Right lobe of liver (tissue), 6 donors: ENCODE measurements around the gene FABP1. TPM values are rescaled to one million over a fixed set of nuclear protein-coding genes. Genes with fewer than 3 reads are reported as not detected.

Experiments used
- ATAC-seq, 4 donors: fragments of 200-7000 bp; cut with Tn5 transposase; one replicate each; pipeline ENCODE4 v1.9.1; 2020; ENCODE audit warnings: mild to moderate bottlenecking in 4 of 4, moderate library complexity in 4 of 4
- DNase-seq, 3 donors: peaks; one replicate each; pipeline ENCODE4 v3.0.0-alpha.2; 2020
- H3K27ac ChIP-seq, 3 donors: fragments of 200-600 bp; one replicate each; pipeline ENCODE4 v1.8.0; 2022
- H3K27me3 ChIP-seq, 2 donors: fragments of 200-600 bp; one replicate each; pipeline ENCODE4 v1.8.0; 2022
- H3K36me3 ChIP-seq, 4 donors: fragments of 200-600 bp; sonication (generic) in 1 of 4; one replicate each; pipeline versions ENCODE4 v1.5.1 to v1.8.0; 2017 to 2022; ENCODE audit warnings: control low read depth in 1 of 4
- H3K4me1 ChIP-seq, 4 donors: fragments of 200-600 bp; sonication (generic) in 1 of 4; one replicate each; pipeline versions ENCODE4 v1.5.1 to v1.8.0; 2017 to 2022; ENCODE audit warnings: control low read depth in 1 of 4
- H3K4me3 ChIP-seq, 3 donors: fragments of 200-600 bp; one replicate each; pipeline ENCODE4 v1.8.0; 2022
- H3K9me3 ChIP-seq, 4 donors: fragments of 200-600 bp; sonication (generic) in 1 of 4; one replicate each; pipeline versions ENCODE4 v1.5.1 to v1.8.0; 2017 to 2022; ENCODE audit warnings: control low read depth in 1 of 4
- CTCF ChIP-seq, 4 donors: fragments of 200-600 bp in 3 of 4; fragments of 450-650 bp in 1 of 4; IDR thresholded peaks; one replicate each; pipeline versions ENCODE4 v1.5.1 to v1.8.0; 2016 to 2022; ENCODE audit warnings: antibody characterized with exemption in 4 of 4, mild to moderate bottlenecking in 2 of 4
- POLR2A ChIP-seq: fragments of 450-650 bp; IDR thresholded peaks from one replicate; pipeline ENCODE4 v1.6.1; 2017; ENCODE audit warnings: antibody characterized with exemption, mild to moderate bottlenecking
- WGBS: methylation state at CpG from one replicate; pipeline ENCODE4 v1.1.6; 2018; ENCODE audit warnings: low coverage, low lambda C conversion rate; ENCODE audit not compliant: insufficient coverage; ENCODE audit errors: missing lambda C conversion rate; 5-methylcytosine and 5-hydroxymethylcytosine counted together
- intact Hi-C, 2 donors: fragments of 100-400 bp; cut with DNase I; formaldehyde crosslinking; loops; one replicate each; pipeline versions ENCODE4 v1.11.2 to v1.14.1; 2022
- total RNA-seq, 6 experiments: library from RNA; depleted of rRNA in 2 of 6; stranded (reverse); fragments of >200 nt in 2 of 6; fragmentation: NEBNext Ultra II Directional in 3 of 6; extraction: Animal tissue kit (Norgen Biotek cat#: 25700) in 3 of 6; gene quantifications; one replicate each; pipeline versions ENCODE4 v1.1.0 to v1.2.4, GENCODE V29; 2016 to 2023
- donor health status: DM: no; HTN: yes; CAD: no.
- donor health status: DM: no; HTN: no; CAD: no.
- donor health status: DM: no; HTN: no; CAD: no.
- donor health status: DM: no; HTN: yes; CAD: no.
- donor health status: DM: no; HTN: yes; CAD: no.

Gene FABP1
- total RNA-seq, 6 experiments from 2014 or later = 326 to 1,933 (median 908) TPM

- peak in 1 of 4 donors; percentile 18 for ATAC-seq
- WGBS = 69% methylated on average over 3 of the region's 4 CpGs
- intact Hi-C loops = no loop called here
- Histone ChIP-seq H3K27ac (peak overlapping the region; percentile 45 to 77 (median 76)), H3K9me3 (no peaks in the 10 kb centered on the region), H3K4me3 (peak overlapping the region in 2 of 3 donors; percentile 6 to 12), H3K27me3 (no peaks in the 10 kb centered on the region), H3K36me3 (no peaks in the 10 kb centered on the region), H3K4me1 (peaks cover 0 to 58% (median 28%) of the 10 kb centered on the region in 4 donors)
- DNase-seq = no peak
- TF ChIP-seq POLR2A (no peak), CTCF (IDR thresholded peaks at IDR 0.05) (no peak)
These were observed 10.0 kb upstream of the FABP1 start for GRCh38 chr2:88137833-88138232.

- ATAC-seq (peak; percentile 61 to 85 (median 69)), DNase-seq (peak in 1 of 3 donors; percentile 77)
- peak overlapping the region; percentile 45 to 77 (median 76) for H3K27ac ChIP-seq
- no peak overlapping the region for H3K4me3 ChIP-seq
- no peaks in the 10 kb centered on the region for H3K27me3 ChIP-seq
- no peaks in the 10 kb centered on the region for H3K36me3 ChIP-seq
- intact Hi-C loops = no loop called here
- 18% methylated on average over 1 of the region's 4 CpGs for whole genome bisulfite sequencing
- peaks cover 0 to 65% (median 32%) of the 10 kb centered on the region in 4 donors for H3K4me1 ChIP-seq
- no peaks in the 10 kb centered on the region for H3K9me3 ChIP-seq
- TF ChIP-seq CTCF (IDR thresholded peaks at IDR 0.05) (peak in 1 of 4 donors; percentile 33), POLR2A (peak; percentile 81)
These were observed 9.0 kb upstream of the FABP1 start for GRCh38 chr2:88136817-88137216.

- Histone ChIP-seq H3K4me3 (no peak overlapping the region), H3K27ac (peak overlapping the region; percentile 21 to 85 (median 43)), H3K36me3 (no peaks in the 10 kb centered on the region), H3K27me3 (no peaks in the 10 kb centered on the region), H3K9me3 (no peaks in the 10 kb centered on the region), H3K4me1 (peaks cover 0 to 85% (median 37%) of the 10 kb centered on the region in 4 donors)
- peak in 1 of 3 donors; percentile 66 for DNase-seq
- 13% methylated on average over 3 of the region's 3 CpGs for WGBS
- TF ChIP-seq POLR2A = no peak
- TF ChIP-seq CTCF (IDR thresholded peaks at IDR 0.05) = no peak
- ATAC-seq = peak; percentile 8 to 60 (median 39)
- intact Hi-C loops = no loop called here
These were observed 6.0 kb upstream of the FABP1 start for GRCh38 chr2:88133875-88134274.

GRCh38 chr2:88131999-88132368 is 4.1 kb upstream of the FABP1 start:
- Histone ChIP-seq H3K27ac (peak overlapping the region; percentile 44 to 85 (median 45)), H3K36me3 (no peaks in the 10 kb centered on the region), H3K9me3 (no peaks in the 10 kb centered on the region), H3K4me1 (peaks cover 0 to 72% (median 31%) of the 10 kb centered on the region in 4 donors), H3K27me3 (no peaks in the 10 kb centered on the region), H3K4me3 (no peak overlapping the region)
- WGBS = 35% methylated on average over 2 of the region's 3 CpGs
- TF ChIP-seq CTCF (IDR thresholded peaks at IDR 0.05) = no peak
- TF ChIP-seq POLR2A = no peak
- ATAC-seq (no peak), DNase-seq (no peak)
- intact Hi-C loops = no loop called here
